Panc1 (cell line): ENCODE measurements around the gene MARCHF3. TPM values are rescaled to one million over a fixed set of nuclear protein-coding genes. Genes with fewer than 3 reads are reported as not detected.

Source experiments
- ATAC-seq: fragments of 200-7000 bp; cut with Tn5 transposase; 2 replicates; pipeline ENCODE4 v1.9.1; 2020; ENCODE audit warnings: mild to moderate bottlenecking, moderate library complexity
- BruUV-seq: library from RNA; stranded (reverse); fragments of 400-500 nt; replicated peaks from 2 replicates; lab custom pipeline; 2021; lab: Mats Ljungman, UMichigan
- CTCF ChIA-PET: fragments of 300-600 bp; sonication (Branson Sonifier 250); formaldehyde crosslinking; loops from one replicate; lab custom pipeline; 2022; ENCODE audit warnings: antibody characterized with exemption; lab: Charles Lee
- POLR2A ChIA-PET: fragments of 300-600 bp; sonication (Branson Sonifier 250); formaldehyde crosslinking; loops from one replicate; lab custom pipeline; 2022; ENCODE audit warnings: antibody characterized with exemption; lab: Charles Lee
- DNase-seq: peaks from one replicate; pipeline ENCODE4 v3.0.0-alpha.2; 2010; ENCODE audit warnings: low read depth, low spot score
- H3K27ac ChIP-seq: 2 replicates; pipeline ENCODE4 v1.5.1; 2011; ENCODE audit warnings: mild to moderate bottlenecking, low read length, inconsistent platforms
- H3K27me3 ChIP-seq: fragments of 200-500 bp; sonication (Bioruptor generic); 2 replicates; pipeline ENCODE4 v1.6.0; 2014; ENCODE audit warnings: low read length, inconsistent platforms; ENCODE audit not compliant: control insufficient read depth, insufficient read depth
- H3K36me3 ChIP-seq: fragments of 200-500 bp; sonication (Bioruptor generic); 2 replicates; pipeline ENCODE4 v1.5.1; 2014; ENCODE audit warnings: inconsistent platforms, mild to moderate bottlenecking, low read length, moderate library complexity; ENCODE audit not compliant: control insufficient read depth, insufficient read depth
- H3K4me1 ChIP-seq: 2 replicates; pipeline ENCODE4 v1.5.1; 2011; ENCODE audit warnings: inconsistent platforms, mild to moderate bottlenecking, low read length, moderate library complexity; ENCODE audit not compliant: control insufficient read depth, insufficient read depth
- H3K4me3 ChIP-seq, 2 experiments: 2 replicates each; pipeline ENCODE4 v1.5.1; 2011 to 2012; ENCODE audit warnings: low read depth in 2 of 2, low read length in 2 of 2, mild to moderate bottlenecking in 2 of 2, inconsistent platforms in 1 of 2, moderate library complexity in 1 of 2
- H3K9me3 ChIP-seq: fragments of 200-500 bp; sonication (Bioruptor generic); 2 replicates; pipeline ENCODE4 v1.5.1; 2014; ENCODE audit warnings: low read depth, mild to moderate bottlenecking, inconsistent platforms, low read length, moderate library complexity; ENCODE audit not compliant: control insufficient read depth, insufficient read depth
- CTCF ChIP-seq: fragments of 450-650 bp; IDR thresholded peaks from 2 replicates; pipeline ENCODE4 v1.5.1; 2017; ENCODE audit warnings: mild to moderate bottlenecking
- POLR2AphosphoS5 ChIP-seq: IDR thresholded peaks from 2 replicates; pipeline ENCODE4 v1.6.1; 2012; ENCODE audit warnings: mild to moderate bottlenecking, low read depth, low read length, moderate library complexity
- REST ChIP-seq, 2 experiments: IDR thresholded peaks; 2 replicates each; pipeline ENCODE4 v1.6.1; 2011 to 2012; ENCODE audit warnings: low read depth in 2 of 2, control low read depth in 1 of 2, low read length in 1 of 2, mild to moderate bottlenecking in 1 of 2, moderate library complexity in 1 of 2; ENCODE audit not compliant: insufficient read depth in 1 of 2
- SIN3A ChIP-seq: IDR thresholded peaks from 2 replicates; pipeline ENCODE4 v1.6.1; 2012; ENCODE audit warnings: low read depth, mild to moderate bottlenecking, low read length, moderate library complexity, borderline replicate concordance; ENCODE audit not compliant: insufficient read depth
- TCF7L2 ChIP-seq: IDR thresholded peaks from 2 replicates; pipeline ENCODE4 v1.6.1; 2011; ENCODE audit warnings: mild to moderate bottlenecking, low read depth, low read length, inconsistent platforms
- in situ Hi-C: cut with HindIII; loops from 2 replicates; pipeline ENCODE4 v1.10.0; 2016; ENCODE audit warnings: low sequenced_read_pairs, low pct_unique_long_range_greater_than_20kb
- intact Hi-C: fragments of 100-400 bp; cut with micrococcal nuclease; formaldehyde crosslinking; loops from one replicate; pipeline ENCODE4 v1.10.0; 2022; ENCODE audit not compliant: unreplicated experiment
- total RNA-seq: library from RNA; stranded (reverse); gene quantifications from one replicate; pipeline ENCODE4 v1.2.1, GENCODE V29; 2021; ENCODE audit not compliant: unreplicated experiment

MARCHF3 gene
- total RNA-seq, 1 experiment from 2014 or later: 3.0 TPM

- H3K27ac ChIP-seq: no peak overlapping the region
- H3K4me1 ChIP-seq: no peaks in the 10 kb centered on the region
- CTCF ChIA-PET: no interaction called here
- no peaks in the 10 kb centered on the region for H3K36me3 ChIP-seq
- intact Hi-C loops: no loop called here
- no peak for DNase-seq
- in situ Hi-C loops: no loop called here
- POLR2A ChIA-PET: no interaction called here
- no peak for TF ChIP-seq TCF7L2
- TF ChIP-seq REST (IDR thresholded peaks at IDR 0.05; ENCODE audit: insufficient read depth in 1 of 2, low read depth in 2 of 2, low read length in 1 of 2): no peak
- no peak for TF ChIP-seq POLR2AphosphoS5
- no peak for TF ChIP-seq SIN3A
- no peak for TF ChIP-seq CTCF
- no peaks in the 10 kb centered on the region for H3K27me3 ChIP-seq
- no peaks in the 10 kb centered on the region for H3K9me3 ChIP-seq
- no peak for ATAC-seq
- no TSS peak for BruUV-seq
- H3K4me3 ChIP-seq: no peak overlapping the region
These were observed 64.9 kb downstream of the MARCHF3 start for GRCh38 chr5:126965487-126965886.

- Histone ChIP-seq H3K4me3 (no peak overlapping the region), H3K36me3 (no peaks in the 10 kb centered on the region), H3K27me3 (peaks cover 2% of the 10 kb centered on the region; the same call in 1 of the 2 replicates), H3K27ac (no peak overlapping the region), H3K9me3 (no peaks in the 10 kb centered on the region), H3K4me1 (no peaks in the 10 kb centered on the region)
- BruUV-seq: no TSS peak
- in situ Hi-C loops (no loop called here), intact Hi-C loops (no loop called here)
- no peak for ATAC-seq
- ChIA-PET CTCF (no interaction called here), POLR2A (no interaction called here)
- TF ChIP-seq REST (IDR thresholded peaks at IDR 0.05; ENCODE audit: insufficient read depth in 1 of 2, low read depth in 2 of 2, low read length in 1 of 2) (no peak), SIN3A (no peak), POLR2AphosphoS5 (no peak), TCF7L2 (no peak), CTCF (no peak)
- no peak for DNase-seq
These were observed 65.3 kb downstream of the MARCHF3 start for GRCh38 chr5:126965061-126965475.
